Iris pigment epithelial cell (primary cell): Measurements from ENCODE around the gene ATP5ME.
"Not testable (repeated sequence)": the region's sequence is repeated elsewhere in the genome, so short reads cannot be mapped to it uniquely, and the experiment has no call there.

Experiments
- DNase-seq: peaks from one replicate; pipeline ENCODE4 v3.0.0-alpha.2; 2011; ENCODE audit warnings: low read depth

ATP5ME gene

GRCh38 chr4:674172-675035, at the start of gene ATP5ME, which contains the start of gene MYL5:
TSS of gene ATP5ME (minus strand) at chr4:674276. CDS start at chr4:674247, 29 bp downstream.
TSS of gene MYL5 (plus strand) at chr4:674542. CDS start at chr4:678027, 3,485 bp downstream.
- DNase-seq: peak; percentile 92

- DNase-seq: no peak
Observed at GRCh38 chr4:722851-723360, 48.8 kb upstream of the ATP5ME start.

- no peak for DNase-seq
Observed at GRCh38 chr4:722169-722725, 48.2 kb upstream of the ATP5ME start.

GRCh38 chr4:721261-722168, 47.4 kb upstream of the ATP5ME start:
- no peak for DNase-seq

GRCh38 chr4:720111-720860, 46.2 kb upstream of the ATP5ME start:
- no peak for DNase-seq

- no peak for DNase-seq
Observed at GRCh38 chr4:718460-718859, 44.4 kb upstream of the ATP5ME start.

- DNase-seq: no peak
Observed at GRCh38 chr4:717601-718320, 43.7 kb upstream of the ATP5ME start.

- DNase-seq: no peak
Observed at GRCh38 chr4:714087-714486, 40.0 kb upstream of the ATP5ME start.

GRCh38 chr4:712916-713632, 39.0 kb upstream of the ATP5ME start:
- no peak for DNase-seq

- no peak for DNase-seq
Observed at GRCh38 chr4:712093-712492, 38.0 kb upstream of the ATP5ME start.

- no peak for DNase-seq
Observed at GRCh38 chr4:710916-711315, 36.8 kb upstream of the ATP5ME start.

- no peak for DNase-seq
Observed at GRCh38 chr4:710116-710515, 36.0 kb upstream of the ATP5ME start.

GRCh38 chr4:709348-709747, 35.3 kb upstream of the ATP5ME start:
- DNase-seq: no peak

GRCh38 chr4:708631-708933, 34.5 kb upstream of the ATP5ME start:
- no peak for DNase-seq

- DNase-seq: no peak
Observed at GRCh38 chr4:707929-708630, 34.0 kb upstream of the ATP5ME start.

- no peak for DNase-seq
Observed at GRCh38 chr4:706834-707598, 32.9 kb upstream of the ATP5ME start.

- not testable (repeated sequence) for DNase-seq
Observed at GRCh38 chr4:706083-706633, 32.1 kb upstream of the ATP5ME start.

GRCh38 chr4:705278-706082, 31.4 kb upstream of the ATP5ME start, which contains the start of gene PCGF3:
TSS of gene PCGF3 (plus strand) at chr4:705832. CDS start at chr4:733681, 27,849 bp downstream.
- peak; percentile 94 for DNase-seq
